ENCODE measurements around the gene OR8K5.
"Not testable (repeated sequence)": the region's sequence is repeated elsewhere in the genome, so short reads cannot be mapped to it uniquely, and the experiment has no call there.

OR8K5 gene, protein sequence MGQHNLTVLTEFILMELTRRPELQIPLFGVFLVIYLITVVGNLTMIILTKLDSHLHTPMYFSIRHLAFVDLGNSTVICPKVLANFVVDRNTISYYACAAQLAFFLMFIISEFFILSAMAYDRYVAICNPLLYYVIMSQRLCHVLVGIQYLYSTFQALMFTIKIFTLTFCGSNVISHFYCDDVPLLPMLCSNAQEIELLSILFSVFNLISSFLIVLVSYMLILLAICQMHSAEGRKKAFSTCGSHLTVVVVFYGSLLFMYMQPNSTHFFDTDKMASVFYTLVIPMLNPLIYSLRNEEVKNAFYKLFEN

DNA sequence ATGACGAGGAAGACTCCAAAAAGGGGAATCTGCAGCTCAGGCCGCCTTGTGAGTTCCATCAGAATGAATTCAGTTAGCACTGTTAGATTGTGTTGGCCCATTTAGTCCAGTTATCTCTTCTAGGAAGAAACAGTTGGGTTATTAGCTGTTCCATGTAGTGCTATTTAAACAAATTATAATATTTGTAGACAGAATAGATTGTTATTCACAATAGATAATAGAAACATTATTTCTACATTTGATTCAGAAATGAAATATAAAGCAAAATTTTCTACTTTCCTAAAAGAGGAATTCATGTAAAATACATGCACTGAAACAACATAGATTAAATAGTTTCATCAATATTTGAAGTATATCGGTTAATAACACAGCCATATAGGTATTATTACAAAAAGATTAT, at the start of gene OR8K5:
Gene OR8K5 (minus strand): TSS at position 101 of the 400 bp plus-strand sequence. CDS start 0 bp downstream, at position 101.
- DNase-seq: no peak

DNA sequence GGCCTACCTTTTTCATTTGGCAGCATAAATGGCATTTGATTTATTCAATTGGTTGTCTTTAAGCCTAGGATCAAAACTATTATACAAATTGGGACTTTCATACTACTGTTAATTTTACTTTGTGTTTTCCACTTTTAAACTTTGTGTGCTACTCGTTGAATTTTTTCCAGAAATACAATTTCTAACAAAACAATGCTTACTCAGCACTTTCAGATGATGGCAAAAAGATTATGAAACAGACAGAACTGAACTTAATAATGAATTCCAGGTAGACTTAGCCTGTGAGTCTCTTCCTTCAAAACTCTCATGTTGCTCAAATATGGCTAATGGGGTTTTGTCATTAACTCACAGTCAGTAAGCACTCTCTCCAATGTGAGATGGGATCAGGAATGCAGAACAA, 47.7 kb upstream of the OR8K5 start:
- no peak for DNase-seq

DNA sequence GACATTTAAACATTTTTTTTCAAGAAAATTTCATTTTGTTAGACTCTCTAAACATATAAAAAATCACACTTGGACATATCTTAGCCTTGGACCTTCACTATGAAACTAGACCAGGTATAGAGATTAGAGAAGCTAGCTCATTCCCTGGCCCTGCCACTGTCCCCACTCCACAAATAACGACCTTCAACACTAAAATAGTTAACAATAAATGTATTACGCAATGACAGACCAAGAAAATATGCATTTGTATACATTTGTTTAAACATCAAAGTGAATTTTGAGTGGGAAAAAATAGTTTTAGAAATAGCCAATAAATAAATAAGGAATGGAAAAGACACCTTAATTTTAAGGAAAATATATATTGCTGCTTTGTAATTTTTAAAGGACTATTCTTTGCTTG, 37.2 kb upstream of the OR8K5 start:
- DNase-seq: no peak

DNA sequence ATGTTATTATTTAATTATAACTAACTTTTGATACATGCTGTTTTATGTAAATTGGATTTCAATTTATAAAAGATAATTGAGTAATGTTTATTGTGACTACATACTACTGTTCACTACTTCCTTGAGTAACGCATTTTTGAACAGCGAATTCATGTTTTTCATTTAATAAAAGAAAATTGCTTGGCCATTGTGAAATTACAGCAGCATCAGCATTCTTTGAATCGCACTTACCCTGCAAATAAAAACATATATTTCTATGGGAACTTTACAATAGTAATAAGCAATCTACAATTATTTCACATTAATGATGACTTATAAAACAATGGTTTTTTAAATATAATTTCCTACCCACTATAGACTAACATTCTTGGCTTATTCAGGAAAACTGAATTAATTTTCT, 36.6 kb upstream of the OR8K5 start:
- DNase-seq: no peak

DNA sequence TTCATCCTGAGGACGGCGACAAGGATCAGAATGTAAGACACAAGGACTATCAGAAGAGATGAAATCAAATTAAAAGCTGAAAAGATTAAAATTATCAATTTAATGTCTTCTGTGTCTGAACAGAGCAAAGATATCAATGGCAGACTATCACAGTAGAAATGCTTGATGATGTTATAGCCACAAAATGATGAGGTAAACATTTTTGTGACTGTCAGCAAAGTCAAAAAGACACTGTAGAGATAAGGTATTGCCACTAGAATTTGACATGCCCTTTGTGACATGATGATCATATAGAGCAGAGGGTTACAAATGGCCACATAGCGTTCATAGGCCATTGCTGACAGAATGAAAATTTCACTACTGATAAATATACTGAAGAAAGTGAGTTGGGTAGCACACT, 28.5 kb upstream of the OR8K5 start:
- no peak for DNase-seq

DNA sequence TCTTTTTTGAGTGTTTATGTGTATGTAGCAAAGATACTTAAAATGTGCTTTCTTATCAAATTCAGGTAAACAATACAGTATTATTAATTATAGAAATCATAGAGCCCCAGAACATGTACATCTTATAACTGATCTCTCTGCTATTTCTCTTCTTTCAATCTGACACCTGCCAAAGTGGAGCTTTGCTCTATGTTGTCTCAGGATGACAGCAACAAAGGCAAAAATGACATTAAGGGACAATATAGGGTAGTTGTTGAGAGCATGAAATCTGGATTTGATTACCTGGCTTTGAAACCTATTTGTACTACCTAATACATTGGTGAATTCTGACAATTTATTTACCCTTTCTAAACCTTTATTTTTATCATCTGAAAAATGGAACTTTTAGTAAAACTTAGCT, 23.3 kb upstream of the OR8K5 start:
- DNase-seq: no peak

DNA sequence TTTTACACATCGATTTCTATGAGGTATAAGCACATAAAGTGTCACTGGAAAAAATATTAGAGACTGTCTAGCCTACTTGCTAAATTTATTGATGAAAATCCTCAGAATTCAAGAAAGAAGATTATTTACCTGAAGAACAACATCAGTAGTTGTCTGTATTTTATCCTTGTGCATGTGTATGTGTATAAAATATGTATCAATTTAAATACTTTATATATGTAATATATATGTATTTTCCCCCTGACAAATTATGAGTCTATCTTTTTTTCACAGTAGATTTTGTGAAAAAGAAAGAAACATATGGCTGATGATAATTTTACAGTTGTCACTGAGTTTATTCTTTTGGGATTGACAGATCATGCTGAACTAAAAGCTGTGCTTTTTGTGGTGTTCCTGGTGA, 16.2 kb upstream of the OR8K5 start, which contains the start of gene OR5J2:
Gene OR5J2 (plus strand): TSS at position 301 of the 400 bp plus-strand sequence. CDS start 0 bp downstream, at position 301.
- no peak for DNase-seq

DNA sequence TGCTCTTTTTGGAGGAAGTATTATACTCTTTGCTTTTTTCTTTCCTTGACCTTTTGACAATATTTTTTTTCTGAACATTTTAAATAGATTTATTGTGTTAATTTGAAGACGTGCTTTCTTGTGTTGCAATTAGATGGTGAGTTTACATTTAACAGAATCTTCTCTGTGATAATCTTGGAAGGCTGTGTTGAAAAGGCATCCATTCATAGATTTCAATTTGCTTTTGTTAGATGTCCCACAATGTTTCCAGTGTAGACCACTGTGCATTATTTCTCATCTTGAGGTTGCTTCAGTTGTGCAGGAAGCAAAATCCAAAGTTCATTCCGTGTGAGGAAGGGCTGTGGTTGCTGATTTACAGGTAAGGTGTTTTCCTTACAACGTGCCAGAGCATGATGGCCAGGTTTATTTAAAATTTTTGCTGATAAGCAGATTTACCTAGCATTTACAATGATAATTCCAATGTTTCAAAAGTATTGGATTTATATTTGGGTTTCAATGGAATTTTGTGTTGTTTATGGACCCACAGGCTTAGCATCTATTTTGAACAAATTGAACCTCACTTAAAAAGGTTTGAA, 12.2 kb upstream of the OR8K5 start:
- no peak for DNase-seq

DNA sequence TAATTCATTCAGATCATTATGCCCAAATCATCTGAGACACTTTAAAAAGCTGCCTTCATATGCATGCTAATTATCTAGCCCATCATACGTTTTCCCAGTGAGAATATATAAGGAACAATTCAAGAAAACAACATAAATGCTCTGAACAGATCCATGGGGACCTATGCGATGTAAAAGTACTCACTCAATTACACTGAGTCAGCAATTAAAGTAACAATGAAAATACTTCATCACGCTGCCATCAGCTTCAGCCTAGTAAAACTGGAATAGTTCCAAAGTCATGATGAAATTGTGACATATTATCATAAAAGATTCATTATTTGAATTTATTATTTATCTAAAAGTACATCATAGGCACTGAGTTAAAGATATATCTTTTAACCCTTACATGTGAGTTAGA, 3.7 kb upstream of the OR8K5 start:
- DNase-seq: no peak

DNA sequence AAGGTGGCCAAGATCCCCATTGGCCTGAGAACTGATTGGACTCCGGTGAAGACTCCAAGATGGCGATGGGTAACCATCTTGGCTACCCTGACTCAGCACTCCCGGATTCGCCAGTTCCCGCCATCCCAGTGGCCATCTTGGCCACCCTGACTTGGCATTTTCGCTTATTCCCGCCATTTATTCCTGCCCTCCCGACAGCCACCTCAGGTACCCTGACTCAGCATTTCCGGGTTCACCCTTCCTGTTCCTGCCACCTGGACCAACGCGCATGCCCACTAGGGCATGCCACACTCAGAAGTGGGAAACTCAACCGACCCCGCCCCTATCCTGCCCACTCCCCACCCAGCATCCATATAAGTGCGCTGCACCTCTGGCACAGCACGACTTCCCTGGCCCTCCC, 7.8 kb downstream of the OR8K5 start:
- DNase-seq: no peak

DNA sequence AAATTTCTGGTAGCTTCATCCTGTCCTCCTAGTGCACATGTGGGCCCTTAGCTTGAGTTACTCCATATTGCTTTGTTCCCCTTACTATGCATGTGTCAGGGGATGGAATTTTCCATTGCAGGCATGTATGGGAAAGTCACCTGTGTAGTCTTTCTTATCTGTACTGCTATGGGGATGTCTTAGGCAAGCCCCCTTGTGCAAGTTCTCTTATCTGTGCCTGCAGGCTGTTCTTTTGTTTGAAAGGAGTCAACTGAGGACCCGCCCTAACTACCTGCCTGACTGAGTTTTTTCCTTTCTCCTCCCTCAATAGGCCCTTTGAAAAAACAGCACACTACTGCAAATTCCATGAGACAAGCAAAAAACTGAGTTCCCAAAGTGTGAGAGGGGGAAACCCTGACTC, 8.7 kb downstream of the OR8K5 start:
- DNase-seq: no peak

DNA sequence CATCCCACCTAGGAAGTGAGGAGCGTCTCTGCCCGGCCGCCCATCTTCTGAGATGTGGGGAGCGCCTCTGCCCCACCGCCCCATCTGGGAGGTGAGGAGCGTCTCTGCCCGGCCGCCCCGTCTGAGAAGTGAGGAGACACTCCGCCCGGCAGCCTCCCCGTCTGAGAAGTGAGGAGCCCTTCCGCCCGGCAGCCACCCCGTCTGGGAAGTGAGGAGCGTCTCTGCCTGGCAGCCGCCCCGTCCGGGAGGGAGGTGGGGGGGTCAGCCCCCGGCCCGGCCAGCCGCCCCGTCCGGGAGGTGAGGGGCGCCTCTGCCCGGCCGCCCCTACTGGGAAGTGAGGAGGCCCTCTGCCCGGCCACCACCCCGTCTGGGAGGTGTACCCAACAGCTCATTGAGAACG, 16.4 kb downstream of the OR8K5 start:
- DNase-seq: not testable (repeated sequence)

DNA sequence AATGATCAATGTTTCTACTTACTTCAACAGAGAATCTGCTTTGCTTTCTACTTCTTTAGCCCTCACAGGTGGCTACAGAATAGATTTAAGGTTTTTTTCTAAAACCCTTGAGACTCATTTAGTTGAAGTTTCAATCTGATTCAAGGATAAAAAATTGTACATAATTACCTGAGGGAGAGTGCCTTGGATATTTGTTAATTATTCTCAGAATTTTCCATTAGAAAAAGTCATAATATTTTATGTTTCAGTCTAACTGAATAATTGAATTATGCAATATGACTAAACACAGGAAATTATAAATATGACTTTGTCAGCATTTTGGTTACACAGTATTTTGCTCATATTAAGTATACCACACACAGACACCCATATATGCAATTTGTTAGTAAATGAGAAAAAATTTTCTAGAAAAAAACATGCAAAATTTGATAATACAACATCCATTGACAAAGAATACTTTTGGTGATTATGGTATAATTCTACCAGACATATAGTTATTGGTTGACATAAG, 19.9 kb downstream of the OR8K5 start, which contains the start of gene OR8J3:
Gene OR8J3 (minus strand): TSS at position 51 of the 511 bp plus-strand sequence. CDS start 2,483 bp downstream, outside the sequence.
- DNase-seq: no peak

DNA sequence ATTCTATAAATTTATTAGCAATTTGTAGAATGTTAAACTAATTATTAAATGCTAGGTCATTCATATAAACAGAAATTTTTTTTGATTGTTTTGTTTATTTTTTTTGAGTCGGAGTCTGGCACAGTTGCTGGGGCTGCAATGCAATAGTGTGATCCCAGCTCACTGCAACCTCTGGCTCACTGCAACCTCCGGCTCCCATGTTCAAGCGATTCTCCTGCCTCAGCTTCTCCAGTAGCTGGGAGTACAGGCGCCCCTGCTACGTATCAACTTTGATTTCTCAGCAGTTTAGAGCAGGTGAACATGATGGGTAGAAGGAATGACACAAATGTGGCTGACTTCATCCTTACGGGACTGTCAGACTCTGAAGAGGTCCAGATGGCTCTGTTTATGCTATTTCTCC, 38.0 kb downstream of the OR8K5 start, which contains the start of gene OR8H3:
Gene OR8H3 (plus strand): TSS at position 301 of the 400 bp plus-strand sequence. CDS start 0 bp downstream, at position 301.
- DNase-seq: no peak

Data from NCI-H526 (cell line).